GM12878 (cell line): ENCODE results near the gene TP53I3. TPM values are rescaled to one million over a fixed set of nuclear protein-coding genes. Genes with fewer than 3 reads are reported as not detected.
A peak's percentile ranks its signal among the peaks of the same experiment; 100 is the strongest.

Experiments
- BCL11A ChIP-seq: IDR thresholded peaks from 2 replicates; pipeline ENCODE4 v1.6.1; 2011; ENCODE audit warnings: low read depth, low read length
- BRCA1 ChIP-seq: IDR thresholded peaks from 2 replicates; pipeline ENCODE4 v1.6.1; 2011; ENCODE audit warnings: low read depth, low read length, improper control_type of control experiment
- CBX5 ChIP-seq: sonication (generic); IDR thresholded peaks from 2 replicates; pipeline ENCODE4 v1.6.1; 2016; ENCODE audit warnings: low read depth, moderate library complexity, mild to moderate bottlenecking, inconsistent platforms
- CEBPB ChIP-seq, 2 experiments: fragments of 150-350 bp in 1 of 2; IDR thresholded peaks; 2 replicates each; pipeline ENCODE4 v1.6.1; 2012 to 2014; ENCODE audit warnings: low read depth in 2 of 2, low read length in 2 of 2, borderline replicate concordance in 1 of 2, inconsistent platforms in 1 of 2
- CHD2 ChIP-seq: IDR thresholded peaks from 2 replicates; pipeline ENCODE4 v1.6.1; 2011; ENCODE audit warnings: low read depth, low read length, improper control_type of control experiment, borderline replicate concordance
- CHD4 ChIP-seq: fragments of 200-600 bp; sonication (generic); IDR thresholded peaks from 2 replicates; pipeline ENCODE4 v1.6.1; 2016; ENCODE audit warnings: mild to moderate bottlenecking
- CREM ChIP-seq: IDR thresholded peaks from 2 replicates; pipeline ENCODE4 v1.6.1; 2014; ENCODE audit warnings: antibody characterized with exemption, low read depth
- EGR1 ChIP-seq, 2 experiments: IDR thresholded peaks; 1 replicate in 1 of 2; 2 replicates in 1 of 2; pipeline ENCODE4 v1.6.1; 2011 to 2012; ENCODE audit warnings: low read depth in 2 of 2, low read length in 2 of 2, borderline replicate concordance in 1 of 2, mild to moderate bottlenecking in 1 of 2, moderate library complexity in 1 of 2
- ETV6 ChIP-seq, 2 experiments: fragments of 450-650 bp in 1 of 2; IDR thresholded peaks in 1 of 2; conservative IDR thresholded peaks in 1 of 2; 2 replicates each; pipeline ENCODE4 v1.6.1; 2014; ENCODE audit warnings: antibody characterized with exemption in 1 of 2, borderline replicate concordance in 1 of 2, low read depth in 1 of 2, mild to moderate bottlenecking in 1 of 2, moderate library complexity in 1 of 2
- IRF4 ChIP-seq: IDR thresholded peaks from 2 replicates; pipeline ENCODE4 v1.6.1; 2011; ENCODE audit warnings: low read depth, low read length
- MEF2B ChIP-seq: fragments of 450-650 bp; IDR thresholded peaks from 2 replicates; pipeline ENCODE4 v1.6.1; 2018; ENCODE audit warnings: mild to moderate bottlenecking, moderate library complexity; ENCODE audit not compliant: partially characterized antibody, poor library complexity, severe bottlenecking
- MXI1 ChIP-seq: fragments of 150-350 bp; IDR thresholded peaks from 2 replicates; pipeline ENCODE4 v1.6.1; 2011; ENCODE audit warnings: low read depth, mild to moderate bottlenecking, inconsistent platforms, low read length, improper control_type of control experiment
- NFXL1 ChIP-seq: fragments of 450-650 bp; IDR thresholded peaks from 2 replicates; pipeline ENCODE4 v1.6.1; 2017; ENCODE audit warnings: antibody characterized with exemption, mild to moderate bottlenecking, borderline replicate concordance
- NFYB ChIP-seq: IDR thresholded peaks from 2 replicates; pipeline ENCODE4 v1.6.1; 2011; ENCODE audit warnings: low read depth, mild to moderate bottlenecking, low read length, improper control_type of control experiment, moderate library complexity; ENCODE audit not compliant: insufficient read depth
- PAX5 ChIP-seq: IDR thresholded peaks from 2 replicates; pipeline ENCODE4 v1.6.1; 2011; ENCODE audit warnings: low read depth, low read length, borderline replicate concordance
- POU2F2 ChIP-seq: IDR thresholded peaks from 3 replicates; pipeline ENCODE4 v1.6.1; 2011; ENCODE audit warnings: low read depth, mild to moderate bottlenecking, low read length, borderline replicate concordance
- RAD51 ChIP-seq: fragments of 450-650 bp; IDR thresholded peaks from 2 replicates; pipeline ENCODE4 v1.6.1; 2016; ENCODE audit warnings: moderate library complexity, mild to moderate bottlenecking, inconsistent platforms
- RUNX3 ChIP-seq: IDR thresholded peaks from 2 replicates; pipeline ENCODE4 v1.6.1; 2012; ENCODE audit warnings: low read length, inconsistent platforms
- SMAD5 ChIP-seq: IDR thresholded peaks from 2 replicates; pipeline ENCODE4 v1.6.1; 2016; ENCODE audit warnings: antibody characterized with exemption, low read depth
- SRF ChIP-seq, 2 experiments: IDR thresholded peaks; 2 replicates each; pipeline ENCODE4 v1.6.1; 2011; ENCODE audit warnings: low read depth in 2 of 2, low read length in 2 of 2, mild to moderate bottlenecking in 1 of 2, moderate library complexity in 1 of 2
- WRNIP1 ChIP-seq: IDR thresholded peaks from 2 replicates; pipeline ENCODE4 v1.6.1; 2011; ENCODE audit warnings: low read depth, low read length, improper control_type of control experiment, borderline replicate concordance
- YY1 ChIP-seq: IDR thresholded peaks from 2 replicates; pipeline ENCODE4 v1.6.1; 2011; ENCODE audit warnings: low read depth, mild to moderate bottlenecking, low read length
- ZNF384 ChIP-seq: IDR thresholded peaks from 2 replicates; pipeline ENCODE4 v1.6.1; 2012; ENCODE audit warnings: low read depth, mild to moderate bottlenecking, low read length, improper control_type of control experiment, borderline replicate concordance
- ZZZ3 ChIP-seq: IDR thresholded peaks from 2 replicates; pipeline ENCODE4 v1.6.1; 2011; ENCODE audit warnings: low read depth; ENCODE audit not compliant: control insufficient read depth, insufficient read length
- polyA plus RNA-seq, 11 experiments: library from polyadenylated mRNA; depleted of rRNA in 4 of 11; unstranded in 6 of 11; stranded (reverse) in 5 of 11; fragments of >200 nt; fragmentation: Nextera tagmentation in 4 of 11; fragmentation: Illumina TruSeq in 1 of 11; extraction: Ambion mirVana in 4 of 11; extraction: Trizol in 1 of 11; gene quantifications; 1 replicate in 1 of 11; 2 replicates in 10 of 11; pipeline versions ENCODE4 v1.2.1 to v1.2.3, GENCODE V29; 2011 to 2016; ENCODE audit warnings: inconsistent platforms in 2 of 11, missing spikeins in 2 of 11, low read depth in 1 of 11
- total RNA-seq, 4 experiments: library from RNA; depleted of rRNA in 3 of 4; stranded (reverse); fragments of >200 nt in 3 of 4; fragmentation: Illumina TruSeq in 1 of 4; extraction: Trizol in 1 of 4; gene quantifications; 2 replicates each; pipeline versions ENCODE4 v1.2.1 to v1.2.3, GENCODE V29; 2013 to 2021
- TF ChIP-seq, protein P1 (sequence below): IDR thresholded peaks from 2 replicates; pipeline ENCODE4 v1.6.1; 2012; ENCODE audit warnings: low read depth, low read length, improper control_type of control experiment
- TF ChIP-seq, protein P2 (sequence below): IDR thresholded peaks from 2 replicates; pipeline ENCODE4 v1.6.1; 2012; ENCODE audit warnings: mild to moderate bottlenecking, low read depth, low read length

Gene TP53I3
- total and polyA plus RNA-seq, 10 of the 15 experiments (the other 5 are each of a cell fraction or from before 2014, with no cell fraction given) = 1.4 to 57.4 (median 11.6) TPM

DNA sequence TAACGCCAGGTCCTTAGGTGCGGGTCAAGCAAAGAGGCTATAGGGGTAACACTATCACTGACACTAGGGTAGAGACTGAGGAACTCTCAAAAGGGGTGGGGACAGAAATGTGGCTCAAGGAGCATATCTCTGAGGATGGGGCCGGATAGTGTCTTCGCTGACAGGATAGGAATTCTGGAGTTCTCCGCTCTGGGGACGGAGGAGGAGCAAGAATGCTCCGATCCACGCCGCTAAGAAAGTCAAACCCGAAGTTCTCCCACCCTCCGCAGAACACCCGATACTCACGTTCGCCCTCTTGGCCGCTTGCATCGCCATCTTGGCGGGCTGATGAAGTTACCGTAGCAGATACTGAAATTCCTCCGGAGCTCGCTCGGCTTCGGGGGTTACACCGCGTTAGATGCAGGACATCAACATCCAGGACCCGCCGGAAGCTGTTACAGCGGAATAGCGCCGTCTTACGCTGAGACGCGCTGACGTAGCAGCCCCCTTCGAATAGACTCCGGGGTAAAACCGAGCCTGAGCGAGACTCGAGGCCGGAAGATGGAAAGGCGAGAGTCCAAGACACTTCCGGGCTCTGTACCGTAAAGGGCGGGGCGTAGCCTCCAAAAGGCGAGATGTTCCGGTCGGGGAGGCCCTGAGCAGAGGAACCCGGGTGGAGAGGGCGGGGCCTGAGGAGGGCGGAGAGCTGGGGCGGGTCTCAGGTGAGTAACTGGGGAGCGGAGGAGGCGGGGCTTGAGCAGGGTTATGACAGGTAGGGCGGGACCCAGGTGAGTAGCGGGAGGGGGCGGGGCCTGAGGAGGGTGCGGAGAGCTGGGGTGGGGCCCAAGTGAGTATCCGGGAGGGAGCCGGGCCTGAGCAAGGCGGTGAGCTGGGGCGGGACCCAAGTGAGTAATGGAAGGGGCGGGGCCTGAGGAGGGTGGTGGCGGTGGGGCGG is 8.5 kb downstream of the TP53I3 start, which contains the start of gene SF3B6 (continued):
- no peak for TF ChIP-seq BCL11A
- peak; percentile 34 for TF ChIP-seq MEF2B
- peak; percentile 71; the same call in 1 of the 2 replicates for TF ChIP-seq IRF4
- TF ChIP-seq, protein P1, sequence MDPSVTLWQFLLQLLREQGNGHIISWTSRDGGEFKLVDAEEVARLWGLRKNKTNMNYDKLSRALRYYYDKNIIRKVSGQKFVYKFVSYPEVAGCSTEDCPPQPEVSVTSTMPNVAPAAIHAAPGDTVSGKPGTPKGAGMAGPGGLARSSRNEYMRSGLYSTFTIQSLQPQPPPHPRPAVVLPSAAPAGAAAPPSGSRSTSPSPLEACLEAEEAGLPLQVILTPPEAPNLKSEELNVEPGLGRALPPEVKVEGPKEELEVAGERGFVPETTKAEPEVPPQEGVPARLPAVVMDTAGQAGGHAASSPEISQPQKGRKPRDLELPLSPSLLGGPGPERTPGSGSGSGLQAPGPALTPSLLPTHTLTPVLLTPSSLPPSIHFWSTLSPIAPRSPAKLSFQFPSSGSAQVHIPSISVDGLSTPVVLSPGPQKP = peak; percentile 100
- TF ChIP-seq CHD2 = peak; percentile 91
- no peak for TF ChIP-seq ZZZ3
- TF ChIP-seq ZNF384 = peak; percentile 32
- peak; percentile 61; the same call in 1 of the 2 replicates for TF ChIP-seq CBX5
- TF ChIP-seq SMAD5 = peak; percentile 81; the same call in 1 of the 2 replicates
- TF ChIP-seq ETV6 (conservative IDR thresholded peaks at IDR 0.05 in 1 of 2, IDR thresholded peaks at IDR 0.05 in 1 of 2; ENCODE audit: borderline replicate concordance in 1 of 2, low read depth in 1 of 2) = no peak
- 0 out of 2 replicates have a peak, but pooled peaks have one; percentile 93 for TF ChIP-seq WRNIP1
- TF ChIP-seq BRCA1 = no peak
- peak; percentile 99 to 100 for TF ChIP-seq SRF (IDR thresholded peaks at IDR 0.05; ENCODE audit: low read depth in 2 of 2, low read length in 2 of 2)
- no peak; the same call in 1 of the 2 replicates for TF ChIP-seq PAX5
- peak; percentile 31; the same call in 1 of the 2 replicates for TF ChIP-seq RAD51
- no peak for TF ChIP-seq NFXL1
- TF ChIP-seq, protein P2, sequence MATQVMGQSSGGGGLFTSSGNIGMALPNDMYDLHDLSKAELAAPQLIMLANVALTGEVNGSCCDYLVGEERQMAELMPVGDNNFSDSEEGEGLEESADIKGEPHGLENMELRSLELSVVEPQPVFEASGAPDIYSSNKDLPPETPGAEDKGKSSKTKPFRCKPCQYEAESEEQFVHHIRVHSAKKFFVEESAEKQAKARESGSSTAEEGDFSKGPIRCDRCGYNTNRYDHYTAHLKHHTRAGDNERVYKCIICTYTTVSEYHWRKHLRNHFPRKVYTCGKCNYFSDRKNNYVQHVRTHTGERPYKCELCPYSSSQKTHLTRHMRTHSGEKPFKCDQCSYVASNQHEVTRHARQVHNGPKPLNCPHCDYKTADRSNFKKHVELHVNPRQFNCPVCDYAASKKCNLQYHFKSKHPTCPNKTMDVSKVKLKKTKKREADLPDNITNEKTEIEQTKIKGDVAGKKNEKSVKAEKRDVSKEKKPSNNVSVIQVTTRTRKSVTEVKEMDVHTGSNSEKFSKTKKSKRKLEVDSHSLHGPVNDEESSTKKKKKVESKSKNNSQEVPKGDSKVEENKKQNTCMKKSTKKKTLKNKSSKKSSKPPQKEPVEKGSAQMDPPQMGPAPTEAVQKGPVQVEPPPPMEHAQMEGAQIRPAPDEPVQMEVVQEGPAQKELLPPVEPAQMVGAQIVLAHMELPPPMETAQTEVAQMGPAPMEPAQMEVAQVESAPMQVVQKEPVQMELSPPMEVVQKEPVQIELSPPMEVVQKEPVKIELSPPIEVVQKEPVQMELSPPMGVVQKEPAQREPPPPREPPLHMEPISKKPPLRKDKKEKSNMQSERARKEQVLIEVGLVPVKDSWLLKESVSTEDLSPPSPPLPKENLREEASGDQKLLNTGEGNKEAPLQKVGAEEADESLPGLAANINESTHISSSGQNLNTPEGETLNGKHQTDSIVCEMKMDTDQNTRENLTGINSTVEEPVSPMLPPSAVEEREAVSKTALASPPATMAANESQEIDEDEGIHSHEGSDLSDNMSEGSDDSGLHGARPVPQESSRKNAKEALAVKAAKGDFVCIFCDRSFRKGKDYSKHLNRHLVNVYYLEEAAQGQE = no peak
- TF ChIP-seq NFYB = no peak
- TF ChIP-seq POU2F2 = peak; percentile 89; the same call in 1 of the 3 replicates
- peak; percentile 62 for TF ChIP-seq RUNX3
- peak; percentile 91 for TF ChIP-seq YY1
- TF ChIP-seq MXI1 = peak; percentile 66; the same call in 1 of the 2 replicates
- TF ChIP-seq CREM = peak; percentile 100
- no peak for TF ChIP-seq CEBPB (IDR thresholded peaks at IDR 0.05; ENCODE audit: borderline replicate concordance in 1 of 2, low read depth in 2 of 2, low read length in 2 of 2)
- TF ChIP-seq CHD4 = no peak
- TF ChIP-seq EGR1 (IDR thresholded peaks at IDR 0.05; ENCODE audit: borderline replicate concordance in 1 of 2, low read depth in 2 of 2, low read length in 2 of 2) = peak; percentile 72 to 98
